Progenitor cell of endocrine pancreas (in vitro differentiated cells): Measurements from ENCODE around the gene MEGF8. TPM values are rescaled to one million over a fixed set of nuclear protein-coding genes. Genes with fewer than 3 reads are reported as not detected.

Experiments
- DNase-seq: peaks from one replicate; pipeline ENCODE4 v3.0.0; 2021; ENCODE audit warnings: low spot score; ENCODE audit not compliant: unreplicated experiment
- H3K27ac Mint-ChIP-seq: 2 replicates; pipeline ENCODE4 v1.8.0; 2021; ENCODE audit warnings: mild to moderate bottlenecking, moderate library complexity, mixed read lengths
- H3K27me3 Mint-ChIP-seq: 2 replicates; pipeline ENCODE4 v1.8.0; 2021; ENCODE audit warnings: mixed read lengths
- H3K36me3 Mint-ChIP-seq: 2 replicates; pipeline ENCODE4 v1.8.0; 2022; ENCODE audit warnings: mixed read lengths; ENCODE audit not compliant: insufficient read depth
- H3K4me1 Mint-ChIP-seq: 2 replicates; pipeline ENCODE4 v1.8.0; 2021; ENCODE audit warnings: low read depth, mixed read lengths
- H3K4me3 Mint-ChIP-seq: 2 replicates; pipeline ENCODE4 v1.8.0; 2021; ENCODE audit warnings: low read depth, mild to moderate bottlenecking, moderate library complexity, mixed read lengths
- H3K9me3 Mint-ChIP-seq: 2 replicates; pipeline ENCODE4 v1.8.0; 2021; ENCODE audit warnings: low read depth, mixed read lengths
- CTCF ChIP-seq: fragments of 200-600 bp; sonication (generic); IDR thresholded peaks from one replicate; pipeline ENCODE4 v1.5.0; 2021; ENCODE audit warnings: antibody characterized with exemption, mild to moderate bottlenecking; ENCODE audit not compliant: unreplicated experiment
- total RNA-seq: library from RNA; stranded (reverse); gene quantifications from 2 replicates; pipeline ENCODE4 v1.2.1, GENCODE V29; 2021

MEGF8 gene
- total RNA-seq, 1 donor from 2014 or later, result 61.7 TPM

- Mint-ChIP-seq H3K4me3 (no peak overlapping the region), H3K36me3 (peaks cover 15% of the 10 kb centered on the region), H3K27me3 (no peaks in the 10 kb centered on the region), H3K4me1 (no peaks in the 10 kb centered on the region), H3K27ac (no peak overlapping the region), H3K9me3 (no peaks in the 10 kb centered on the region)
- DNase-seq, result no peak
- no peak for TF ChIP-seq CTCF
Observed at GRCh38 chr19:42344336-42344893, 19.0 kb downstream of the MEGF8 start.

- Mint-ChIP-seq H3K4me3 (no peak overlapping the region), H3K27me3 (no peaks in the 10 kb centered on the region), H3K27ac (no peak overlapping the region), H3K36me3 (peaks cover 16% of the 10 kb centered on the region), H3K4me1 (no peaks in the 10 kb centered on the region), H3K9me3 (no peaks in the 10 kb centered on the region)
- DNase-seq, result no peak
- TF ChIP-seq CTCF, result no peak
Observed at GRCh38 chr19:42345191-42345812, 19.9 kb downstream of the MEGF8 start.

GRCh38 chr19:42348211-42348610 lies 22.8 kb downstream of the MEGF8 start:
- Mint-ChIP-seq H3K4me1 (no peaks in the 10 kb centered on the region), H3K9me3 (no peaks in the 10 kb centered on the region), H3K36me3 (peaks cover 16% of the 10 kb centered on the region), H3K27me3 (no peaks in the 10 kb centered on the region), H3K4me3 (no peak overlapping the region), H3K27ac (no peak overlapping the region)
- TF ChIP-seq CTCF, result no peak
- no peak for DNase-seq

GRCh38 chr19:42349378-42350107 lies 24.1 kb downstream of the MEGF8 start:
- H3K4me1 Mint-ChIP-seq, result no peaks in the 10 kb centered on the region
- peaks cover 20% of the 10 kb centered on the region for H3K36me3 Mint-ChIP-seq
- no peak for DNase-seq
- no peaks in the 10 kb centered on the region for H3K9me3 Mint-ChIP-seq
- no peak overlapping the region for H3K4me3 Mint-ChIP-seq
- no peak overlapping the region for H3K27ac Mint-ChIP-seq
- no peaks in the 10 kb centered on the region for H3K27me3 Mint-ChIP-seq
- no peak for TF ChIP-seq CTCF

- no peak overlapping the region for H3K4me3 Mint-ChIP-seq
- H3K27me3 Mint-ChIP-seq, result no peaks in the 10 kb centered on the region
- H3K9me3 Mint-ChIP-seq, result no peaks in the 10 kb centered on the region
- no peak for DNase-seq
- H3K4me1 Mint-ChIP-seq, result no peaks in the 10 kb centered on the region
- no peak for TF ChIP-seq CTCF
- H3K27ac Mint-ChIP-seq, result no peak overlapping the region
- H3K36me3 Mint-ChIP-seq, result peaks cover 16% of the 10 kb centered on the region
Observed at GRCh38 chr19:42350417-42350816, 25.0 kb downstream of the MEGF8 start.
